Upper lobe of right lung (tissue), 1 donor: ENCODE data around the gene PPIL1. TPM values are rescaled to one million over a fixed set of nuclear protein-coding genes. Genes with fewer than 3 reads are reported as not detected.

Experiments used
- ATAC-seq: fragments of 200-7000 bp; cut with Tn5 transposase; one replicate; pipeline ENCODE4 v1.9.1; 2020; ENCODE audit warnings: mild to moderate bottlenecking, moderate library complexity
- DNase-seq: peaks from one replicate; pipeline ENCODE4 v3.0.0-alpha.2; 2020
- H3K27ac ChIP-seq: fragments of 200-600 bp; one replicate; pipeline ENCODE4 v1.8.0; 2022
- H3K27me3 ChIP-seq: fragments of 200-600 bp; one replicate; pipeline ENCODE4 v1.8.0; 2022; ENCODE audit warnings: mild to moderate bottlenecking
- H3K36me3 ChIP-seq: fragments of 200-600 bp; one replicate; pipeline ENCODE4 v1.8.0; 2022
- H3K4me1 ChIP-seq: fragments of 200-600 bp; one replicate; pipeline ENCODE4 v1.8.0; 2022
- H3K4me3 ChIP-seq: fragments of 200-600 bp; one replicate; pipeline ENCODE4 v1.8.0; 2022; ENCODE audit warnings: mild to moderate bottlenecking
- H3K9me3 ChIP-seq: fragments of 200-600 bp; one replicate; pipeline ENCODE4 v1.8.0; 2022
- CTCF ChIP-seq: fragments of 200-600 bp; IDR thresholded peaks from one replicate; pipeline ENCODE4 v1.8.0; 2022; ENCODE audit warnings: antibody characterized with exemption
- intact Hi-C: fragments of 100-400 bp; cut with DNase I; formaldehyde crosslinking; loops from one replicate; pipeline ENCODE4 v1.11.0; 2022
- long read RNA-seq: library from polyadenylated mRNA; unstranded; transcript quantifications from one replicate; pipeline ENCODE4 v2.0.0, GENCODE V29; 2021
- total RNA-seq: library from RNA; stranded (reverse); fragmentation: NEBNext Ultra II Directional; extraction: Animal tissue kit (Norgen Biotek cat#: 25700); gene quantifications from one replicate; pipeline ENCODE4 v1.2.1, GENCODE V29; 2021
- donor health status: DM: no; HTN: yes; CAD: no; lungs with severe emphysema.

Gene PPIL1
- 15.7 TPM for total RNA-seq
- long read RNA-seq, transcript PPIL1-201 (4 exons, 1,739 nt), result major isoform, 11 of 12 reads
- long read RNA-seq, partial matches to known transcripts, result 0 of 12 reads
- long read RNA-seq, other reads (novel, unspliced or antisense), result 0 of 12 reads

DNA sequence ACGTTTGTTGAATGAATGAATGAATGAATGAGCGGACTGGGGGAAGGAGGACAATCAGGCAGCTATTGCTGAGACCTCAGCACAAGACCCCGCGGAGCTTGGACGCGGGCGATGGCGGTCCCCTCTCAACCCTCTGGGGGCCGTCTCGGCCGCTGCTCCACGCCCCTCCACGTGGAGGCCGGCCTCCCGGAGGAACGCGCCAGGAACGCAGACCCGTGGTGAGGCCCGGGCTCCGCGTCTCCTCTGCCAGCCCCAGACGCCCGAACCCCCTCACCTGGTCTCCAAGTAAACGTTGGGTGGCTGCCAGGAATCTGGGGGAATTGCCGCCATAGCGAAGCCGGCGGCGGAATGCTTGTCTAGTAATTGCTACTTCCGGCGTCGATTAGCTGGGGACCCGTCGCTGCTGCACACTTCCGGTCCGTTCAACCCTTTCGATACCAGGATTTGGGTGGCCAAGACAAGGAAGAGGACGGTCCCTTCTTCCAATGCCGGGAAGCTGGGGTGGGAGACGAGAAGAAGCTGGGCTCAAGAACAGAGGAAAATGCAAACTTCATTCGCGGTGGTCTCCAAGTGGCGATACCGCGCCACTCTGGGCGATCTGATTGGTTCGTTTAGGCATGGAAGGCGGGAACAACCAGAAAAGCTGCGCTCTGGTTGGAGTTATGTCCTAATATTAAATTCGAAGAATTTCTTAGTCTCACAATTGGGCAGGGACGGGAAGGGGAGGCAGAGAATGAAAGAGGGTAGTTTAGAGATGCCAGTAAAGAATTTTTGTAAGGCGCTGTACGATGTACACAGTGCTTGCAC is at the start of gene PPIL1:
Gene PPIL1, minus strand, starts transcription at position 361 of the 807 bp plus-strand sequence. Its CDS starts 31 bp downstream, at position 330.
- intact Hi-C loops, result no loop called here
- DNase-seq, result peak; percentile 91
- Histone ChIP-seq H3K9me3 (no peaks in the 10 kb centered on the region), H3K27me3 (peaks cover 4% of the 10 kb centered on the region), H3K4me3 (peak within 1 kb of the TSS; percentile 93), H3K4me1 (peaks cover 14% of the 10 kb centered on the region), H3K36me3 (no peaks in the 10 kb centered on the region), H3K27ac (peak within 1 kb of the TSS; percentile 93)
- no peak for TF ChIP-seq CTCF
- ATAC-seq, result peak; percentile 93

DNA sequence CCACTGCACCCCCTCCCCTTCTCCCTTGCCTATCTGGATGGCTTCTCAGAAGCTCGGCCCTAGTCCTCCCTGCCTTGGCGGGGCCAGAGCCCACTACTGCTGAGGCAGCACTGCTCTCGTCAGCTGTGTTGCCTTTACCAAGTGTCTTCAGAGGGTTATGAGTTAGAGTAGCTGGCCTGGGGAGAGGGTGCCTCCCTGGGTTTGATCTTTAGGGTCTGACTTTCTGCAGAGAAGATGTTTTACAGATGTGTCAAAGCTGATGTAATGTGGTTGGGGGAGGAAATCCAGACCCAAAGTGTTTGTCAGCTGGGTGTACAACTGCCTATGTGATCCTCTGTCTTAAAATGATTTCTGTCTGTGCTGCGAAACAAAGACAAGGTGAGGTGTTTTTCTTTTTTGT is 49.5 kb upstream of the PPIL1 start:
- DNase-seq, result no peak
- no peak overlapping the region for H3K27ac ChIP-seq
- intact Hi-C loops, result no loop called here
- ATAC-seq, result no peak
- no peaks in the 10 kb centered on the region for H3K27me3 ChIP-seq
- no peaks in the 10 kb centered on the region for H3K9me3 ChIP-seq
- no peak for TF ChIP-seq CTCF
- H3K4me1 ChIP-seq, result peaks cover 40% of the 10 kb centered on the region
- no peak overlapping the region for H3K4me3 ChIP-seq
- peaks cover 47% of the 10 kb centered on the region for H3K36me3 ChIP-seq

DNA sequence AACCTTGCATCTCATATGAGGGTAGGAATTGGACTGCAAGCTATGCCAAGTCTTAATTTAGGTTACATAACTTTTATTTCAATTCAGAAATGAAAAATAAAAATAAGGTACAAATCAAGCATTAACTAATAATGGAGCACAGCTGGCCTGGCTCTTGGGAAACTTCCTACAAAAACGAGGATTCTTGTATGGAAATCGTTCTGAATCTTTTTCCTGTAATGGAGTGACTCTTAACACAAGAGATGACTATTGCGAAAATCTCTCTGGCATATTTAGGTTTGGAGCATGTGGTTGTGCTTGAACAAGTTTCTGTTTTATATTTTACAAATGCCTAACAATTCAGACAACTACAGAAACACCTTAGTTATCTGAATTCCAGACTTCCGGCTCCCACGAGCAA is 45.9 kb upstream of the PPIL1 start:
- Histone ChIP-seq H3K36me3 (peaks cover 73% of the 10 kb centered on the region), H3K27me3 (no peaks in the 10 kb centered on the region), H3K4me1 (peaks cover 41% of the 10 kb centered on the region), H3K27ac (peak overlapping the region; percentile 47), H3K4me3 (no peak overlapping the region), H3K9me3 (no peaks in the 10 kb centered on the region)
- intact Hi-C loops, result no loop called here
- ATAC-seq (no peak), DNase-seq (no peak)
- TF ChIP-seq CTCF, result no peak

DNA sequence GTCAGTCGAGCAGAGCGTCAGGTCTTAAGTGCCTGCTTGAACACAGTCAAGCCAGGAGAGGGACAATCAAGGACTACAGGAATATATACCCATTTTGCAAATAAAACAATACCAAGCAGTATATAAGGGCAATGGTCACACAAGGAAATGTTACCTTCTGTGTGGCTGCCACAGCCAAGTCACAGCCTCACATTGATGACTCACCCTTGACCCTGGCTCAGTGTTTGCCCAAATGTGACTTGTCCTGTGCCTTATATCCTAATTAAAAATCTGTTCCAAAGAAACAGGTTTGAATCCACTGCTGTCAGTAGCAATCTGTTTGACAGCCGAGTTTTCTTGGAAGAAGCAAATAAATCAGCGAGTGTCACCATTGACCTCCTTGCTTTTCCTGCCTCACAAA is 45.4 kb upstream of the PPIL1 start:
- intact Hi-C loops, result no loop called here
- Histone ChIP-seq H3K27me3 (no peaks in the 10 kb centered on the region), H3K4me3 (no peak overlapping the region), H3K36me3 (peaks cover 73% of the 10 kb centered on the region), H3K9me3 (no peaks in the 10 kb centered on the region), H3K4me1 (peaks cover 41% of the 10 kb centered on the region), H3K27ac (peak overlapping the region; percentile 47)
- no peak for DNase-seq
- ATAC-seq, result no peak
- TF ChIP-seq CTCF, result no peak

DNA sequence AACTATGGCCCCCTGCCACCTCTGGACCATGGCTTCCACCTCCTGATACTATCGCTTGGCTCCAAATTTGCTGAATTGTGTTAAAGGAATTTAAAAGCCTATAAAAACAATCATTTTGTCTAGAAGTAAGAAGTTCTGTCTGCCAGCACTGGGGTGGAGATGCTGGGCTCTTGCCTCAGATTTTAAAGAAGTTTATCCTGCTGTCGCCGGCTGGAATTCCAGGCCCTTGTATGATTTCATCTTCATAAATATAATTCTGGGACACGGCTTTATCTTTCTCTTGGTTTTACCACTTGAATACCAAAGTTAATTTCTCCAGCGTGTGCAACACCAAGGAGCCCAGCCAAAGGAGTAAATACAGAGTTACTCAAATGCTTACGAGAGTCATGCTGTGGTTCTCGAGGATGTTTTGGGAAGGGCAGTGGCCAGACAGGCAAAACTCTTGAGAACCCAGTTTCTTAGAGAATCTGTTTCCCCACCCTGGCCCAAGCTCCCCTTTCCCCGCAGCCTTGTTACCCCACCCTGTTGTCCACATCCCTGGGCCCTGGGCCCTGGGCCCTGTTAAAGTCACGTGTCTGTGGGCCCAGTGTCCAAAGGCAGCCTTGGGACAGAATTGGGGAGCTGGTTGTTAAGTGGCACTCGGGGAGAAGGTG is 43.1 kb upstream of the PPIL1 start:
- intact Hi-C loops, result no loop called here
- H3K27me3 ChIP-seq, result no peaks in the 10 kb centered on the region
- H3K27ac ChIP-seq, result peak overlapping the region; percentile 68
- H3K4me3 ChIP-seq, result no peak overlapping the region
- peaks cover 41% of the 10 kb centered on the region for H3K4me1 ChIP-seq
- TF ChIP-seq CTCF, result no peak
- H3K36me3 ChIP-seq, result peaks cover 75% of the 10 kb centered on the region
- ATAC-seq (peak; percentile 68), DNase-seq (peak; percentile 68)
- H3K9me3 ChIP-seq, result no peaks in the 10 kb centered on the region
